K562 (cell line): ENCODE measurements around the gene TSSK2. TPM values are rescaled to one million over a fixed set of nuclear protein-coding genes. Genes with fewer than 3 reads are reported as not detected.

Source experiments
- BMI1 ChIP-seq: fragments of 150-350 bp; IDR thresholded peaks from 2 replicates; pipeline ENCODE4 v1.6.1; 2014; ENCODE audit warnings: low read length
- CBX8 ChIP-seq: fragments of 200-600 bp; sonication (generic); IDR thresholded peaks from 2 replicates; pipeline ENCODE4 v1.6.1; 2012; ENCODE audit warnings: borderline replicate concordance, mixed run types, low read depth, mild to moderate bottlenecking, moderate library complexity, mixed read lengths, low read length, control low read depth, inconsistent platforms; ENCODE audit not compliant: poor library complexity, severe bottlenecking; ENCODE audit errors: extremely low read depth
- CTBP1 ChIP-seq: fragments of 450-650 bp; IDR thresholded peaks from 2 replicates; pipeline ENCODE4 v1.6.1; 2016; ENCODE audit warnings: borderline replicate concordance
- ETV1 ChIP-seq: fragments of 450-650 bp; conservative IDR thresholded peaks from 2 replicates; pipeline ENCODE4 v1.6.1; 2016; ENCODE audit warnings: missing genetic modification characterization, control low read depth, low read depth, missing compliant biosample characterization
- FOXP1 ChIP-seq: sonication (generic); formaldehyde crosslinking; IDR thresholded peaks from 2 replicates; pipeline ENCODE4 v1.8.0; 2022; ENCODE audit warnings: mild to moderate bottlenecking, missing genetic modification reagents
- GABPB2 ChIP-seq: fragments of 250-450 bp; sonication (Bioruptor Pico); conservative IDR thresholded peaks from 2 replicates; pipeline ENCODE4 v1.5.1; 2021; ENCODE audit warnings: mild to moderate bottlenecking
- GATA2 ChIP-seq: sonication (generic); formaldehyde crosslinking; IDR thresholded peaks from 2 replicates; pipeline ENCODE4 v1.4.0; 2020; ENCODE audit warnings: mild to moderate bottlenecking, missing genetic modification reagents
- GATAD2A ChIP-seq: fragments of 450-650 bp; IDR thresholded peaks from 2 replicates; pipeline ENCODE4 v1.6.1; 2017
- HNRNPLL ChIP-seq: fragments of 200-400 bp; formaldehyde crosslinking; IDR thresholded peaks from 2 replicates; pipeline ENCODE4 v1.6.1; 2017; ENCODE audit warnings: low read length, low read depth, mild to moderate bottlenecking; ENCODE audit not compliant: poor library complexity, severe bottlenecking
- JUNB ChIP-seq: fragments of 450-650 bp; formaldehyde crosslinking; conservative IDR thresholded peaks from 2 replicates; pipeline ENCODE4 v1.4.0; 2020; ENCODE audit warnings: mild to moderate bottlenecking
- LCOR ChIP-seq: sonication (generic); formaldehyde crosslinking; IDR thresholded peaks from 2 replicates; pipeline ENCODE4 v1.8.0; 2022; ENCODE audit warnings: mild to moderate bottlenecking, missing genetic modification reagents
- MAFF ChIP-seq: IDR thresholded peaks from 2 replicates; pipeline ENCODE4 v1.6.1; 2012; ENCODE audit warnings: low read length, improper control_type of control experiment
- NFE2L1 ChIP-seq: fragments of 450-650 bp; IDR thresholded peaks from 2 replicates; pipeline ENCODE4 v1.6.1; 2016; ENCODE audit warnings: missing genetic modification characterization, low read depth, mild to moderate bottlenecking, missing compliant biosample characterization, moderate library complexity, borderline replicate concordance
- POLR2B ChIP-seq: fragments of 450-650 bp; IDR thresholded peaks from 2 replicates; pipeline ENCODE4 v1.6.1; 2018; ENCODE audit warnings: low read depth; ENCODE audit not compliant: partially characterized antibody
- POLR3G ChIP-seq: IDR thresholded peaks from 2 replicates; pipeline ENCODE4 v1.6.1; 2011; ENCODE audit not compliant: insufficient read length, insufficient replicate concordance; ENCODE audit errors: extremely low read depth
- SIX5 ChIP-seq, 2 experiments: IDR thresholded peaks; 2 replicates each; pipeline ENCODE4 v1.6.1; 2011; ENCODE audit warnings: low read length in 2 of 2, borderline replicate concordance in 1 of 2, low read depth in 1 of 2, mild to moderate bottlenecking in 1 of 2, moderate library complexity in 1 of 2; ENCODE audit not compliant: insufficient read depth in 1 of 2
- SP2 ChIP-seq: IDR thresholded peaks from 2 replicates; pipeline ENCODE4 v1.6.1; 2011; ENCODE audit warnings: mild to moderate bottlenecking, low read depth, low read length, moderate library complexity; ENCODE audit not compliant: poor library complexity, severe bottlenecking; ENCODE audit errors: extremely low read depth
- SRSF1 ChIP-seq: fragments of 200-400 bp; formaldehyde crosslinking; IDR thresholded peaks from 2 replicates; pipeline ENCODE4 v1.6.1; 2017; ENCODE audit warnings: mild to moderate bottlenecking, low read depth, low read length, moderate library complexity
- ZBTB12 ChIP-seq: fragments of 250-450 bp; sonication (Bioruptor Pico); IDR thresholded peaks from 2 replicates; pipeline ENCODE4 v1.4.0; 2020
- ZKSCAN1 ChIP-seq: fragments of 150-350 bp; IDR thresholded peaks from 2 replicates; pipeline ENCODE4 v1.6.1; 2016; ENCODE audit warnings: low read depth, low read length
- ZNF384 ChIP-seq: IDR thresholded peaks from 2 replicates; pipeline ENCODE4 v1.6.1; 2012; ENCODE audit warnings: low read depth, low read length, improper control_type of control experiment
- polyA plus RNA-seq, 8 experiments: library from polyadenylated mRNA; depleted of rRNA in 4 of 8; stranded (reverse) in 5 of 8; unstranded in 3 of 8; fragments of >200 nt; fragmentation: Nextera tagmentation in 2 of 8; fragmentation: Illumina TruSeq in 1 of 8; extraction: Ambion mirVana in 2 of 8; extraction: Trizol in 1 of 8; gene quantifications; 2 replicates each; pipeline versions ENCODE4 v1.2.1 to v1.2.3, GENCODE V29; 2011 to 2014; ENCODE audit warnings: inconsistent platforms in 1 of 8, missing spikeins in 1 of 8
- total RNA-seq, 7 experiments: library from RNA; depleted of rRNA in 6 of 7; stranded (reverse); fragments of >200 nt in 6 of 7; fragmentation: Illumina TruSeq in 2 of 7; extraction: Trizol in 2 of 7; gene quantifications; 2 replicates each; pipeline versions ENCODE4 v1.2.1 to v1.2.3, GENCODE V29; 2011 to 2021; ENCODE audit warnings: low replicate concordance in 1 of 7
- TF ChIP-seq, protein P1 (sequence below): sonication (generic); formaldehyde crosslinking; IDR thresholded peaks from 2 replicates; pipeline ENCODE4 v1.8.0; 2022; ENCODE audit warnings: mild to moderate bottlenecking, low read depth, missing genetic modification reagents
- TF ChIP-seq, protein P2 (sequence below): fragments of 250-450 bp; sonication (Bioruptor Pico); IDR thresholded peaks from 2 replicates; pipeline ENCODE4 v1.4.0; 2020; ENCODE audit warnings: mild to moderate bottlenecking, moderate library complexity

TSSK2 gene
- total and polyA plus RNA-seq, 9 of the 15 experiments (the other 6 are each of a cell fraction or from before 2014, with no cell fraction given), result 0.04 TPM; not detected in 8

DNA sequence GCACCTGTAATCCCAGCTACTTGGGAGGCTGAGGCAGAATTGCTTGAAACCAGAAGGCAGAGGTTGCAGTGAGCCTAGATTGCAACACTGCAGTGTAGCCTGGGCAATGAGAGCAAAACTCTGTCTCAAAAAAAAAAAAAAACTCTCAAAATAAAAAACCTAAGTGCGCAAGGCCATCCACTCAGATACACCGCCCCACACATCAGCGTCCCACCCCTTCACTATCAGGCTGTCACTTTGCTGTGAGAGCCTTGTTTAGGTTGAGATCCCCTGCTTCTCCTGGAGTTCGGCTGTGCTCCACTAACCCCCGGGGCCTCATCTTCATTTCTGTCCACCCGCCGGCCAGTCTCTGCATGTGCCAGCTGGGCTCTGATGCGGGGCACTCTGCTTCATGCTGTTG lies 35.3 kb downstream of the TSSK2 start (continued):
- TF ChIP-seq, protein P1, sequence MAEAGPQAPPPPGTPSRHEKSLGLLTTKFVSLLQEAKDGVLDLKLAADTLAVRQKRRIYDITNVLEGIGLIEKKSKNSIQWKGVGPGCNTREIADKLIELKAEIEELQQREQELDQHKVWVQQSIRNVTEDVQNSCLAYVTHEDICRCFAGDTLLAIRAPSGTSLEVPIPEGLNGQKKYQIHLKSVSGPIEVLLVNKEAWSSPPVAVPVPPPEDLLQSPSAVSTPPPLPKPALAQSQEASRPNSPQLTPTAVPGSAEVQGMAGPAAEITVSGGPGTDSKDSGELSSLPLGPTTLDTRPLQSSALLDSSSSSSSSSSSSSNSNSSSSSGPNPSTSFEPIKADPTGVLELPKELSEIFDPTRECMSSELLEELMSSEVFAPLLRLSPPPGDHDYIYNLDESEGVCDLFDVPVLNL, result no peak
- no peak for TF ChIP-seq FOXP1
- no peak for TF ChIP-seq GATAD2A
- TF ChIP-seq SP2, result peak; percentile 11
- TF ChIP-seq ZKSCAN1, result no peak
- TF ChIP-seq SRSF1, result no peak
- no peak for TF ChIP-seq JUNB (CRISPR knock-in tag)
- no peak for TF ChIP-seq ETV1
- TF ChIP-seq MAFF, result no peak
- no peak for TF ChIP-seq GATA2 (CRISPR knock-in tag)
- TF ChIP-seq POLR2B, result no peak
- TF ChIP-seq SIX5 (IDR thresholded peaks at IDR 0.05; ENCODE audit: borderline replicate concordance in 1 of 2, insufficient read depth in 1 of 2, low read depth in 1 of 2, low read length in 2 of 2), result no peak
- no peak for TF ChIP-seq LCOR (CRISPR knock-in tag)
- no peak for TF ChIP-seq HNRNPLL
- TF ChIP-seq NFE2L1 (tag), result no peak
- TF ChIP-seq ZBTB12 (CRISPR knock-in tag), result no peak
- TF ChIP-seq POLR3G, result no peak
- TF ChIP-seq, protein P2, sequence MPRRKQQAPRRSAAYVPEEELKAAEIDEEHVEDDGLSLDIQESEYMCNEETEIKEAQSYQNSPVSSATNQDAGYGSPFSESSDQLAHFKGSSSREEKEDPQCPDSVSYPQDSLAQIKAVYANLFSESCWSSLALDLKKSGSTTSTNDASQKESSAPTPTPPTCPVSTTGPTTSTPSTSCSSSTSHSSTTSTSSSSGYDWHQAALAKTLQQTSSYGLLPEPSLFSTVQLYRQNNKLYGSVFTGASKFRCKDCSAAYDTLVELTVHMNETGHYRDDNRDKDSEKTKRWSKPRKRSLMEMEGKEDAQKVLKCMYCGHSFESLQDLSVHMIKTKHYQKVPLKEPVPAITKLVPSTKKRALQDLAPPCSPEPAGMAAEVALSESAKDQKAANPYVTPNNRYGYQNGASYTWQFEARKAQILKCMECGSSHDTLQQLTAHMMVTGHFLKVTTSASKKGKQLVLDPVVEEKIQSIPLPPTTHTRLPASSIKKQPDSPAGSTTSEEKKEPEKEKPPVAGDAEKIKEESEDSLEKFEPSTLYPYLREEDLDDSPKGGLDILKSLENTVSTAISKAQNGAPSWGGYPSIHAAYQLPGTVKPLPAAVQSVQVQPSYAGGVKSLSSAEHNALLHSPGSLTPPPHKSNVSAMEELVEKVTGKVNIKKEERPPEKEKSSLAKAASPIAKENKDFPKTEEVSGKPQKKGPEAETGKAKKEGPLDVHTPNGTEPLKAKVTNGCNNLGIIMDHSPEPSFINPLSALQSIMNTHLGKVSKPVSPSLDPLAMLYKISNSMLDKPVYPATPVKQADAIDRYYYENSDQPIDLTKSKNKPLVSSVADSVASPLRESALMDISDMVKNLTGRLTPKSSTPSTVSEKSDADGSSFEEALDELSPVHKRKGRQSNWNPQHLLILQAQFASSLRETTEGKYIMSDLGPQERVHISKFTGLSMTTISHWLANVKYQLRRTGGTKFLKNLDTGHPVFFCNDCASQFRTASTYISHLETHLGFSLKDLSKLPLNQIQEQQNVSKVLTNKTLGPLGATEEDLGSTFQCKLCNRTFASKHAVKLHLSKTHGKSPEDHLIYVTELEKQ (CRISPR knock-in tag), result no peak
- TF ChIP-seq GABPB2 (CRISPR knock-in tag), result no peak
- TF ChIP-seq CBX8, result no peak
- TF ChIP-seq BMI1, result no peak
- TF ChIP-seq CTBP1, result no peak
- peak; percentile 19; the same call in 1 of the 2 replicates for TF ChIP-seq ZNF384
